PC-3 (cell line): ENCODE data around the gene KIAA2012.

Experiments
- CTCF ChIP-seq: fragments of 300-600 bp; sonication (generic); conservative IDR thresholded peaks from 2 replicates; pipeline ENCODE4 v1.5.1; 2017; ENCODE audit warnings: antibody characterized with exemption, low read depth, mild to moderate bottlenecking, low read length
- EZH2 ChIP-seq: fragments of 300-600 bp; sonication (generic); IDR thresholded peaks from one replicate; pipeline ENCODE4 v1.6.1; 2017; ENCODE audit warnings: antibody characterized with exemption, mild to moderate bottlenecking, low read length; ENCODE audit not compliant: unreplicated experiment

GRCh38 chr2:202035089-202035940, 37.7 kb upstream of the KIAA2012 start:
- TF ChIP-seq EZH2 (no peak), CTCF (no peak)
